Measurements from ENCODE around the gene SIK1.
"Not testable (repeated sequence)": the region's sequence is repeated elsewhere in the genome, so short reads cannot be mapped to it uniquely, and the experiment has no call there.

Gene SIK1

DNA sequence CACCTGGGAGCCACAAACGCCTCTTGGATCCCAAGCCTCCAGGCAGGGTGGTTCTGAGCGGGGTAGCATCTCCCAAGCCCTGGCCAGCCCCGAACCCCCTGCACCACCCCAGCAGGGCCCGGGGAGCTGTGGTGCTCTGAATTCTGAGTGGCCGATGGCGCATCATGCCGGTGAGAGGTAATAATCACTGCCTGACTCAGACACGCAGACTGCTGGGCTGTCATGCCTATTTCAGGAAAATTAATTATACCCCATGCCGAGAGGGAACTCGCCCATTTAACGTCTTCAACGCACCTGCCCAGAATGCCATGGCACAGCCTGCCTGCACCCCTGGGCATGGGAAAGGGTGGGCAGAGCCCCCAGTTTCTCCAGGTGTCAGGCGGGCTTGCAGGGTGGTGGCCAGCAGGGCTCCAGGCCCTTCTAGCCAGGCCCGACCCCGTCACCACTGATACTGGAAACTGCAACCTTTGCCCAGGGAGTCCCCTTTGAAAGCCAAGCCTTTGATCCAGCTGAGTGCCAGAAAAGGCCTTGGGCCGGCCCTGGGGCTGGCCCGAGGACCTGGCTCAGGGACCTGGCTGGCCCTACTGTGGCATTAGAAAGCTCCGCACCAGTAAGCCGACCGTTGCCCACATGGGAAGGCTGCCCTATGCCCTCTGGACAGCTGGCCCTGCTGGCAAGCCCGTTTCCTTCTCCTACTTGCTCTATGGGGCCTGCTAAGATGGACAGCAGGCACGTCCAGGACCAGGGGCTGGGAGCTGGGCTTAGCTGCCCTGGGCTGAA is 23.1 kb downstream of the SIK1 start:
- WGBS = 93% methylated on average over 3 of the region's 22 CpGs
- not testable (repeated sequence) for H3K9me3 ChIP-seq (ENCODE audit: insufficient read depth, low read depth, low read length); H3K9ac ChIP-seq (ENCODE audit: low read depth, low read length); H3K4me3 ChIP-seq (ENCODE audit: low read length); H3K27ac ChIP-seq (ENCODE audit: low read depth, low read length); H3K36me3 ChIP-seq (ENCODE audit: insufficient read depth, low read length); H3K27me3 ChIP-seq (ENCODE audit: insufficient read depth, low read length); H3K4me1 ChIP-seq (ENCODE audit: insufficient read depth, low read length)

- WGBS = no CpG with 5 or more reads among the region's 11 CpGs
- H3K4me1 ChIP-seq (ENCODE audit: insufficient read depth, low read length) = not testable (repeated sequence)
Measured at GRCh38 chr21:43401125-43401524, 25.8 kb downstream of the SIK1 start.

DNA sequence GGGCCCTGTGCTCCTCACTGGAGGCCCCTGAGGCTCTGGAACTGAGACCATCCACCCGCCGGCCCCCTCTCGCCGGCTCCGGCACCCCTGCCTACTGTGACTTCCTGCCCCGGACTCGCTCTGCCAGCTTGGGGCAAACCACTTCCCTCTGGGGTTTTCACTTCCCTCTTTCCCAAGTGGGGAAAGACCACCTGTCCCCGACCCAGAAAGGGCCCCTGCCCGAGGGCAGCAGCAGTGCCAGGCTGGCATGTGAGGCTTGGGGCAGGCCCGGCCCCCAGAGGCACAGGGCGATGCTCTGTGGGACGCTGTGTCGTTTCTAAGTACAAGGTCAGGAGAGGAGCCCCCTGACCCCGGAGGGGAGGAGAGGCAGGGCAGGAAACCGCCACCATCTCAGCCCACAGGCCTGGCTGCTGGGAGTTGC is 27.3 kb downstream of the SIK1 start:
- not testable (repeated sequence) for H3K9ac ChIP-seq (ENCODE audit: low read depth, low read length); H3K27ac ChIP-seq (ENCODE audit: low read depth, low read length); H3K9me3 ChIP-seq (ENCODE audit: insufficient read depth, low read depth, low read length); H3K27me3 ChIP-seq (ENCODE audit: insufficient read depth, low read length); H3K36me3 ChIP-seq (ENCODE audit: insufficient read depth, low read length); H3K4me3 ChIP-seq (ENCODE audit: low read length); H3K4me1 ChIP-seq (ENCODE audit: insufficient read depth, low read length)
- no CpG with 5 or more reads among the region's 15 CpGs for WGBS

More at GRCh38 chr21:43401125-43401524, 25.8 kb downstream of the SIK1 start:
- H3K4me3 ChIP-seq (ENCODE audit: low read length); H3K9me3 ChIP-seq (ENCODE audit: insufficient read depth, low read depth, low read length); H3K9ac ChIP-seq (ENCODE audit: low read depth, low read length); H3K27ac ChIP-seq (ENCODE audit: low read depth, low read length); H3K36me3 ChIP-seq (ENCODE audit: insufficient read depth, low read length); H3K27me3 ChIP-seq (ENCODE audit: insufficient read depth, low read length): not testable (repeated sequence)

GRCh38 chr21:43399136-43399535 is 27.8 kb downstream of the SIK1 start:
- H3K27me3 ChIP-seq (ENCODE audit: insufficient read depth, low read length); H3K9ac ChIP-seq (ENCODE audit: low read depth, low read length); H3K36me3 ChIP-seq (ENCODE audit: insufficient read depth, low read length); H3K27ac ChIP-seq (ENCODE audit: low read depth, low read length); H3K4me3 ChIP-seq (ENCODE audit: low read length); H3K4me1 ChIP-seq (ENCODE audit: insufficient read depth, low read length); H3K9me3 ChIP-seq (ENCODE audit: insufficient read depth, low read depth, low read length): not testable (repeated sequence)
- no CpG with 5 or more reads among the region's 28 CpGs for WGBS

GRCh38 chr21:43398533-43398932 is 28.4 kb downstream of the SIK1 start:
- H3K4me1 ChIP-seq (ENCODE audit: insufficient read depth, low read length); H3K9me3 ChIP-seq (ENCODE audit: insufficient read depth, low read depth, low read length); H3K4me3 ChIP-seq (ENCODE audit: low read length); H3K27me3 ChIP-seq (ENCODE audit: insufficient read depth, low read length); H3K9ac ChIP-seq (ENCODE audit: low read depth, low read length); H3K36me3 ChIP-seq (ENCODE audit: insufficient read depth, low read length); H3K27ac ChIP-seq (ENCODE audit: low read depth, low read length): not testable (repeated sequence)
- no CpG with 5 or more reads among the region's 12 CpGs for WGBS

GRCh38 chr21:43398000-43398399 is 28.9 kb downstream of the SIK1 start:
- not testable (repeated sequence) for H3K36me3 ChIP-seq (ENCODE audit: insufficient read depth, low read length); H3K27ac ChIP-seq (ENCODE audit: low read depth, low read length); H3K4me1 ChIP-seq (ENCODE audit: insufficient read depth, low read length); H3K4me3 ChIP-seq (ENCODE audit: low read length); H3K9ac ChIP-seq (ENCODE audit: low read depth, low read length); H3K9me3 ChIP-seq (ENCODE audit: insufficient read depth, low read depth, low read length); H3K27me3 ChIP-seq (ENCODE audit: insufficient read depth, low read length)
- no CpG with 5 or more reads among the region's 3 CpGs for WGBS

- H3K27me3 ChIP-seq (ENCODE audit: insufficient read depth, low read length); H3K4me3 ChIP-seq (ENCODE audit: low read length); H3K4me1 ChIP-seq (ENCODE audit: insufficient read depth, low read length); H3K36me3 ChIP-seq (ENCODE audit: insufficient read depth, low read length); H3K9ac ChIP-seq (ENCODE audit: low read depth, low read length); H3K9me3 ChIP-seq (ENCODE audit: insufficient read depth, low read depth, low read length); H3K27ac ChIP-seq (ENCODE audit: low read depth, low read length): not testable (repeated sequence)
- no CpG with 5 or more reads among the region's 15 CpGs for WGBS
Measured at GRCh38 chr21:43397439-43397808, 29.5 kb downstream of the SIK1 start.

DNA sequence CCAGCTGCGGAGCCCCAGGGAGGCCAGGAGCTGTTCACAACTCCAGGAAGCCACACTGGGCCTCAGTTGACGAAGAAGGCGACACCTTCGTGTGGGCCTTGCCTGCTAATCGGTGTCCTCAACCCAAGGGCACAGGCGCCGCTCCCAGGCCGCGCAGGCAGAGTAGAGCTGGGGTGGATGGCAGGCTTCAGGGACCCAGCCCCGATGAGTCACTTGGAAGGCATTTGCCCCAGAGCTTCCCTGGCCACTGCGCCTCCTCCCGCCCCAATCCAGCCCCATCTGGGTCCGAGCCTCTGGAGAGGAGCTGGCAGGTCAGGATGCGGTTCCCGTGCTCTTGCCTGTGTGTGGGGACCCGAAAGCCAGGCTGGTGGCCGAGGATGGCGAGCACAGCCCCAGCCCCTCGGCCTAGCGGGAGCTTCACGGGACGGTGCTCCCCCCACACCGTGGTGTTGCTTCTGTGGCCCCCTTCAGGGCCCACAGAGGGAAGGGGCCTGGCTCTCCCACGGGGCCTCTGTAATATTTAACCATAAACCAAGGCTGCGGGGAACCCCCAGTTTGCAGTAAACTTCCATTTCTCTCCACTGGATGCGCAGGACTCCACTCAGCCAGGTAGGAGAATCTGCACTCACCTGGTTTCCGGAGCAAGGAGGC is 30.0 kb downstream of the SIK1 start:
- no CpG with 5 or more reads among the region's 27 CpGs for WGBS

GRCh38 chr21:43383351-43383750 is 43.6 kb downstream of the SIK1 start:
- H3K36me3 ChIP-seq (ENCODE audit: insufficient read depth, low read length); H3K9me3 ChIP-seq (ENCODE audit: insufficient read depth, low read depth, low read length); H3K27me3 ChIP-seq (ENCODE audit: insufficient read depth, low read length); H3K9ac ChIP-seq (ENCODE audit: low read depth, low read length); H3K27ac ChIP-seq (ENCODE audit: low read depth, low read length); H3K4me1 ChIP-seq (ENCODE audit: insufficient read depth, low read length); H3K4me3 ChIP-seq (ENCODE audit: low read length): not testable (repeated sequence)
- no CpG with 5 or more reads among the region's 19 CpGs for WGBS

More for the DNA sequence above, 30.0 kb downstream of the SIK1 start:
- H3K4me3 ChIP-seq (ENCODE audit: low read length); H3K4me1 ChIP-seq (ENCODE audit: insufficient read depth, low read length); H3K9ac ChIP-seq (ENCODE audit: low read depth, low read length); H3K27ac ChIP-seq (ENCODE audit: low read depth, low read length); H3K36me3 ChIP-seq (ENCODE audit: insufficient read depth, low read length); H3K27me3 ChIP-seq (ENCODE audit: insufficient read depth, low read length); H3K9me3 ChIP-seq (ENCODE audit: insufficient read depth, low read depth, low read length): not testable (repeated sequence)

GRCh38 chr21:43382902-43383301 is 44.0 kb downstream of the SIK1 start:
- not testable (repeated sequence) for H3K27ac ChIP-seq (ENCODE audit: low read depth, low read length); H3K9me3 ChIP-seq (ENCODE audit: insufficient read depth, low read depth, low read length); H3K27me3 ChIP-seq (ENCODE audit: insufficient read depth, low read length); H3K36me3 ChIP-seq (ENCODE audit: insufficient read depth, low read length); H3K4me1 ChIP-seq (ENCODE audit: insufficient read depth, low read length); H3K4me3 ChIP-seq (ENCODE audit: low read length); H3K9ac ChIP-seq (ENCODE audit: low read depth, low read length)
- WGBS = no CpG with 5 or more reads among the region's 10 CpGs

DNA sequence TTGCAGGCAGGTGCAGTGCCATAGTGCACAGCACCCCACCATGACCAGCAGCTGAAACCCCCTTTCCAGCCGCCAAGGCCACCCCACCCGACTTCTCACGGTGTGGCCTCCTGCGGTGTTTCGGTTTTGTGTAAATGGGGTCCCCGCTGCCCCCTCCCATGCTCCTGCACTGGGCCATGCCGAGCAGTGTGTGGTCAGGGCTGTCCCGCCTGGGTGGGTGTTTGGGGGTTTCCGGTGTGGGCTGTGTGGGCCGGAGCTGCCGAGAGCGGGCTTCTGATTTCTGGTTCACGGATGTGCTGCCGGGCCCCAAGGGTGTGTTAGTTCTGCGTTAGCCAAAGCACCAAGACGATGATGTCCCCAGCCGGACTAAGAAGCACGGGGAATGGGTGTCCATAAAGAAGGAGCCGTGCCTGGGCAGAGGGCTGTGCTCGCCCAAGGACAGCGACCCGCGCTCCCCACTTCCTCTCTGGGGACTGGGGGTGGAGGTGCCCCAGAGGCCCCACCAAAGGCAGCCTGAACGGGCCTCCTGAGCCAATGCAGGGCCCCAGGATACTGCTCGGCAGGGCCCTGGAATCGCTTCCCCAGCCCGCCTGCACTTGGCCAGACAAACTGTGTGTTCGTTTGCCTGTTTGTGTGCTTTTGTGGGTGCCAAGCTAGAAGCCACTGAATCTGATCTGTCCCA is 45.9 kb downstream of the SIK1 start:
- H3K36me3 ChIP-seq (ENCODE audit: insufficient read depth, low read length); H3K27ac ChIP-seq (ENCODE audit: low read depth, low read length); H3K9ac ChIP-seq (ENCODE audit: low read depth, low read length); H3K4me1 ChIP-seq (ENCODE audit: insufficient read depth, low read length); H3K9me3 ChIP-seq (ENCODE audit: insufficient read depth, low read depth, low read length); H3K4me3 ChIP-seq (ENCODE audit: low read length); H3K27me3 ChIP-seq (ENCODE audit: insufficient read depth, low read length): not testable (repeated sequence)
- WGBS = no CpG with 5 or more reads among the region's 28 CpGs
